ENCODE data around the gene NCR3LG1. TPM values are rescaled to one million over a fixed set of nuclear protein-coding genes. Genes with fewer than 3 reads are reported as not detected.

The NCR3LG1 gene
- total RNA-seq, 1 experiment from 2014 or later, result 11.6 TPM

GRCh38 chr11:17391493-17392355 lies 40.1 kb downstream of the NCR3LG1 start:
- no peak for DNase-seq (ENCODE audit: extremely low read depth, low read depth)

- no peak for DNase-seq (ENCODE audit: extremely low read depth, low read depth)
Observed at GRCh38 chr11:17392872-17393271, 41.3 kb downstream of the NCR3LG1 start.

DNA sequence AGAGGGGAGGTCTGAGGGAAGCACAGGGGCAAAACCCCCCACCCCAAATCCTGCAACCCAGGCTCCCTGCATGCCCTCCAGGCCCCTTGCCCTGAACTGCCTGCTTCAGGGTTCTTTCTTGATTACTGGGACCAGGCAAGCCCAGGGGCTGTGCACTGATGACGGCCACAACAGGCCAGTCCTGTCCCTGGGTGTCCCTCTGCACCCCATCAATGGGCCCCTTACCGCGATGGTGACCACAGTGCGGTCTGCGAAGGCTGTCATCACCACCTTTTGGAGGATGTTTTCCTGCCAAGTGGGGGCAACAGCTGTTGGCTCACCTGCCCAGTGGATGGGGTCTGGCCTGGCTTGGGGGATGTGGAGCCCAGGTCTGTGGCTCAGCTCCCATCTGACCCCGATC lies 41.9 kb downstream of the NCR3LG1 start:
- DNase-seq (ENCODE audit: extremely low read depth, low read depth), result no peak

DNA sequence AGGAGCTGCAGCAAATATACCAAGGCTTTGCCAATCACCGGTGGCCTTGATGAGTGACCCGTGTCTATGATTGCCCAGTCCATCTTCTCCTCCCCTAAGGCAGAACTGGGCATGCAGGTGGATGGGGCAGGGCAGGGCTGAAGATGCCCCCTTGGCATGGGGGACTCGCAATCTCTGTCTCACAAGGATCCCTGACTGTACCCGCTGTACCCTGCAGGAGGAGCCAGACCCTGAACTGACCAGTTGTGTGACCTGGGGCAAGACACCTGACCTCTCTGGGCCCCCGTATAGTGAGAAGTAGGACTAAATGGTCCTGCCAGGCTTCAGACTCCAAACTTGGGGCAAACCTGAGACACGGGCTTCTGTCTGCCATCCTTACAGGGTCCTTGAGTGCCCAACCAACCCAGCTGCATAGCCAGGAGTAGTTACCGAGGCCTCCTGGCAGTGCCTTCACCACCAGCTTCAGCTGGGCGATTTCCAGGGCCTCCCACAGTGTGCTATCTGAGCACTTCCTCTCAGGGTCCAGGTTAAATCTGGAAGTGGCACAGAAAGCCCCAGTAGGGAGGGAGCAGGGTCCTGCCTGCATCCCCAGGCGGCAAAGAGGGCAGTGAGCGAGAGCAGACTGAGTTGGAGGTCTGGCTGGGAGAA lies 43.3 kb downstream of the NCR3LG1 start:
- no peak for DNase-seq (ENCODE audit: extremely low read depth, low read depth)

DNA sequence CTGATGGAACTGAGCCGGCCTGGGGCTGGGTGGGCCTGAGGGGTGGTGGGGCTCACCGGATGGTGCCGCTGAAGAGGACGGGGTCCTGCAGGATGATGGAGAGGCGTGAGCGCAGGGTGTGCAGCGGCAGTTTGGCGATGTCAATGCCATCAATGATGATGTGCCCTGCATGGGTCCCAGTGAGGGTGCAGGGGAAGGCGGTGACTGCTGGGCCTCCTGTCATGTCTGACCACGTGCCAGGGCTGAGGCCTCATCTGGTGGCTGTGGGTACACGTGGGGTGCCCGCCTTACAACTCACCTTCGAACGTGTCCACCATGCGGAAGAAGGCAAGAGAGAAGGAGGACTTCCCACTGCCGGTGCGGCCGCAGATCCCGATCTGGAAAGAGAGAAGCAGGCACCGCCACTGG lies 44.0 kb downstream of the NCR3LG1 start:
- no peak for DNase-seq (ENCODE audit: extremely low read depth, low read depth)

DNA sequence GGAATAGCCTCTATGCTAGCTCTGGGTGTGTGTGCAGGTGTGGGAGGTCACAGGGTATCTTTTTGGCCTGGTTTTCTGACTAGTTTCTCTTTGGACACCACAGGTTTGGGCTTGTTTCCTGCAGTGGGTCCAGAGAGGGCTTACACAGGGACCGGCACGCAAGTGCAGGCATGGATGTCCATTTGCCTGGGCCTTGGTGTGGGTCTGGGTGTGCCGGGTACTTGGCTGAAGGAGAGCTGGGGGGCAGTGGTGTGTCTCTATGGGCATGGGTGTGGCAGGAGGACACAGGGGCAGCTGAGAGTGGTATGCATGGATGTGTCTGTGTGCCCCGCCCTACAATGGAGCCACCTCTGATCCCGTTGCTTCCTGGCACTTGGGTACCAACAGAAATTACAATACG lies 44.4 kb downstream of the NCR3LG1 start:
- no peak for DNase-seq (ENCODE audit: extremely low read depth, low read depth)

GRCh38 chr11:17396598-17397310 lies 45.2 kb downstream of the NCR3LG1 start:
- no peak for DNase-seq (ENCODE audit: extremely low read depth, low read depth)

- no peak for DNase-seq (ENCODE audit: extremely low read depth, low read depth)
Observed at GRCh38 chr11:17397311-17398002, 45.9 kb downstream of the NCR3LG1 start.

GRCh38 chr11:17399236-17399635 lies 47.6 kb downstream of the NCR3LG1 start:
- DNase-seq (ENCODE audit: extremely low read depth, low read depth), result no peak

- no peak for DNase-seq (ENCODE audit: extremely low read depth, low read depth)
Observed at GRCh38 chr11:17400048-17400775, 48.6 kb downstream of the NCR3LG1 start.

- no peak for DNase-seq (ENCODE audit: extremely low read depth, low read depth)
Observed at GRCh38 chr11:17401316-17401715, 49.7 kb downstream of the NCR3LG1 start.

DNA sequence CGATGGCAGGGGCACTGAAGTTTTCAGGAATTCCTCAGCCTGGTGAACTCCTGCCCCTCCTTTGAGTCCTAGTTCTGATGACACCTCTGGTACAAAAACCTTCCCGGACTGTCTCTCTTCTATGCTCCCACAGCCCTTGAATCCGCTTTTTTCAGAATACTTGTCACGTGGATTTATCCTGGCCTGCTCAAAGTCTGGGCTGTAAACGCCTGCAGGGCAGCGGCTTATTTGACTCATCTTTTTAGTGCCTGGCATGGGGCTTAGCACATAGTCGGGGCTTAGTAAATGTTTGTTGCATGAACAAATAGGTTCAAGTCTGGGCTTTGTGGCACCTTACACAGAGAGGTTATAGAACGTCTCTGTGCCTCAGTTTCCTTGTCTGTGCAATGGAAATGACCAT lies 50.2 kb downstream of the NCR3LG1 start:
- DNase-seq (ENCODE audit: extremely low read depth, low read depth), result no peak

- DNase-seq (ENCODE audit: extremely low read depth, low read depth), result no peak
Observed at GRCh38 chr11:17402486-17402885, 50.9 kb downstream of the NCR3LG1 start.

GRCh38 chr11:17403980-17404759 lies 52.6 kb downstream of the NCR3LG1 start:
- no peak for DNase-seq (ENCODE audit: extremely low read depth, low read depth)

DNA sequence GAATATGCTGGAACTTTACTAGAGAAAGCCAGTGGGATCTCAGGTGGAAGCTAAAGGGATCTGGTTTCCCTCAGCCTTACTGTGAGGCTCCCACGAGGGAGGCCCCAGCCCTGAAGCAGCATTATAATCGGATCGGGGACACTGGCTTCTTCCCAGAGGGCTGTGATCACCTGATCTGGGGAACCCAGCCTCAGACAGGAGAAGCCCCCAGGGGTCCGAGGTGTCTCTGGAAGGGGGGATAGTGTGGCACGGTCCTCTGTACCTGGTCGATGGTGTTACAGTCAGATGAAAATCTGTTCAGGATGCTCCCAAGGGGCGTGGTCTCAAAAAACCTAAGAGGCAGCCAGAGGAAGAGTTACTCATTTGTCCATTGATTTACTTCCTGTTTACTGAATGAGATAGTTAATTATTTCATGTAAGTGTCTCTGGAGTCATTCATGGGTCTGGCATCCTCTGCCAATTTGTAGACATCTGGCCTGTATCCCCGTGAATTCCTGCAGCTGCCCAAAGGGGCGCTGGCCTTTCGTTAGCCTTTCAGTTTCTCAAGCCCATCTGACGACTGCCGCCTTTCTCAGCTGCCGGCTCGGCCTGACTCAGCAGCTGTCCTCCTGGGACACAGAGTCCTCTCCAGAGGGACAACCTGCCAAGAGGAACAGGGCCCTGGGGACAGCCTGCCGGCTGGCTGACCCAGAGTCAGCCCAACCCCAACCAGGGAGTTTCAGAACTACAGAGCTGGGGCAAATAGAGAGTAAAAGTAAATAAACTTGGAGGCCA lies 53.8 kb downstream of the NCR3LG1 start:
- peak; percentile 53 for DNase-seq (ENCODE audit: extremely low read depth, low read depth)

- no peak for DNase-seq (ENCODE audit: extremely low read depth, low read depth)
Observed at GRCh38 chr11:17406082-17406817, 54.6 kb downstream of the NCR3LG1 start.

- DNase-seq (ENCODE audit: extremely low read depth, low read depth), result no peak
Observed at GRCh38 chr11:17406818-17407149, 55.2 kb downstream of the NCR3LG1 start.

DNA sequence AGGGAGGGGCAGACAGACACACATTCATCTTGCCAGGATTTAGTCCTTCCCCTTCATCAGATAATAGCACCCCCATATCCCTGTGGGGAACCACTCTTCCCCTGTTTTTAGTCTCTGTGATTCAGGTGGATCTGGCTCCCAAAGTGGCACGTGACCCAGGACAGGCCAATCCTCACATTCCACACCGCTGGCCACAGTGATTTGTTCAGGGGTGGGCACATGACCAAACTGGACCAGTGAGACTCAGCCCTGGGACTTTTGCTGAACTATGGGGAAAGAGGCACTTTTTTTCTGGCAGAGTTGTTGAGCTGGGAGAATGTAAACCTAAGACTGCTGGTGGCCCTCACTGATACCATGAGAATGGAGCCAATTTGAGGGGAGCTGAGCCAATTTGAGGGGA lies 56.0 kb downstream of the NCR3LG1 start:
- DNase-seq (ENCODE audit: extremely low read depth, low read depth), result no peak

All from NCI-H460 (cell line).